ENCODE data around the gene TBC1D17. TPM values are rescaled to one million over a fixed set of nuclear protein-coding genes. Genes with fewer than 3 reads are reported as not detected.

TBC1D17 gene
- total RNA-seq, 4 donors from 2014 or later = 9.1 to 44.1 (median 12.5) TPM

DNA sequence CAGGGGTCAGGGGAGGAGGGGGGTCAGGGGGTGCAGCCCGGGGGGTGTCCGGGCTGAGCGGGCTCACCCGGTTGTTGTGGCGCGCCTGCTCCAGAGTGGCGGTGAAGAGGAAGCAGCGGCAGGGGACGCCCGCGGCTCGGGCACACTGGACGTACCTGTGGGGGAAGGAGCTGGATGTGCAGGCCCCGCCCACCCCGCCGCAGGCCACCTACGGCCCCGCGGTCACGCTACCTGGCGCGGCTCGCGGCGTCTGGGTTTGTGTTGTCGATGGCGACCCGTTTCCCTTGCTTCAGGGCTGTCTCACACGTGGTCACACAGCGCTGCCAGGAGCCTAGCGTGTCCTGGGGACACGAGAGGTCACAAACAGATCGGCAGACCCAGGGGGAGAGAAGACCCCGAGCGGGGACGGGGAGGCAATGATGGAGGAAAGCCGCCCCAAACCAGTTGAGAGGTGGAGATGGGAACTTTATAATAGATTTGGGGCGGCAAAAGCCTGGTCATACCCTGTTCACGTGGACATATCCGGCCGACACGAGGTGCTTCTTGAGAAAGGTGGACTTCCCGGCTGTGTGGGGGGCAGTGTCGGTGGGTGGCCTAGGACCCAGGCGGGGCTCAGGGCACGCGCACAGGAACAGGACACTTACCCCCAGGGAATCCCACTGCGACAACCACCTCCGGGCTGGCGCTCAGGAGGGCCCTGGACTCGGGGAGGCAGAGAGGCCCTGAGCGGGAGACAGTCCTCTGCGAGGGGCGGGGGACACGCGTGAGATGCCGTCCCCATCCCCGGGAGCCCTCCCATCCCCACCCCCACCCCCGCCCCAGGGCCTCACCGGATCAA lies 15.7 kb upstream of the TBC1D17 start:
- H3K4me3 ChIP-seq = no peak overlapping the region
- peak; percentile 18 to 29 for DNase-seq
- TF ChIP-seq, protein P1, sequence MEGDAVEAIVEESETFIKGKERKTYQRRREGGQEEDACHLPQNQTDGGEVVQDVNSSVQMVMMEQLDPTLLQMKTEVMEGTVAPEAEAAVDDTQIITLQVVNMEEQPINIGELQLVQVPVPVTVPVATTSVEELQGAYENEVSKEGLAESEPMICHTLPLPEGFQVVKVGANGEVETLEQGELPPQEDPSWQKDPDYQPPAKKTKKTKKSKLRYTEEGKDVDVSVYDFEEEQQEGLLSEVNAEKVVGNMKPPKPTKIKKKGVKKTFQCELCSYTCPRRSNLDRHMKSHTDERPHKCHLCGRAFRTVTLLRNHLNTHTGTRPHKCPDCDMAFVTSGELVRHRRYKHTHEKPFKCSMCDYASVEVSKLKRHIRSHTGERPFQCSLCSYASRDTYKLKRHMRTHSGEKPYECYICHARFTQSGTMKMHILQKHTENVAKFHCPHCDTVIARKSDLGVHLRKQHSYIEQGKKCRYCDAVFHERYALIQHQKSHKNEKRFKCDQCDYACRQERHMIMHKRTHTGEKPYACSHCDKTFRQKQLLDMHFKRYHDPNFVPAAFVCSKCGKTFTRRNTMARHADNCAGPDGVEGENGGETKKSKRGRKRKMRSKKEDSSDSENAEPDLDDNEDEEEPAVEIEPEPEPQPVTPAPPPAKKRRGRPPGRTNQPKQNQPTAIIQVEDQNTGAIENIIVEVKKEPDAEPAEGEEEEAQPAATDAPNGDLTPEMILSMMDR (IDR thresholded peaks at IDR 0.05) = no peak
- TF ChIP-seq POLR2A (IDR thresholded peaks at IDR 0.05) = no peak
- intact Hi-C loops (cut with DNase I; ENCODE audit: low total_unique reads) = no loop called here
- no peak overlapping the region for H3K27ac ChIP-seq
- H3K36me3 ChIP-seq = no peaks in the 10 kb centered on the region
- peaks cover 0 to 14% of the 10 kb centered on the region in 2 donors for H3K4me1 ChIP-seq
- H3K27me3 ChIP-seq = no peaks in the 10 kb centered on the region
- no peaks in the 10 kb centered on the region for H3K9me3 ChIP-seq

DNA sequence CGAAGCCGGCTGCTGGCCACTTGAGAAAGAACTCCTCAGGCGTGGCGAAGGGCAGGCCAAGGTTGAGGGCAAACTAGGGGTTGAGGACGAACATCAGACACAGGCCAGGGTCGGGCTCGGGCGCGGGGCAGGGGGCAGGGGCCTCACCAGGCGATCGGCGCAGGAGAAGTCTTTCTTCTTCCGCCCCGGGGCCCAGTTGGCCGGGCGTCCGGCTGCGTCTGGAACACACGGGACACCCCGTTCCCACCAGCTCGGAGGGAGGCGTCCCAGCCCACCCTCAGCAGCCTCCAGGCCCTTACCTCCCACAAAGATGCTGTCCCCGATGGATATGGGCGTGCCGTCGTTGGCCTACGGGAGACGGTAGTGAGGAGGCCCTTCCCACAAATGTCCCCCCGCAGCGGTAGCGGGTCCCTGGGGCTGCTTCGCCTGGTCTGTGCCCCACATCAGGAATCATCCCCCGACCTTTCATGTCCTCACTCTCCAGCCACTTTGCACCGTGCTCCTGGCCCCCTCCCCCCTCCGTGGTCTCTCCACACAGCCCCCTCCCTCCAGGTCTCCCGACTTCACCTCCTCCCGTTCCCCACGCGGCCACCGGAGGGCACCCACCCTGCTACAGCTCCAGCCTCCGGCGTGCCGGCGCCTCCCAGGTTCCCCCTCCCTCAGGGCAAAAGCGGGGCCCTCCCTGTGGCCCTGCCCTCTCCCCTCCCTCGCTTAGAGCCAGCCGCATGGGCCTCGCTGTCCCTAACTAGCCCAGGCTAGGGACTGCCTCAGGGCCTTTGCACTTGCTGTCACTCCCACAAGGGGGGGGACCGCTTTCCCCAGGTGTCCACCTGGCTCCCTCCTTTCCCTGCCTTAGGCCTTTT lies 14.9 kb upstream of the TBC1D17 start:
- peaks cover 0 to 16% of the 10 kb centered on the region in 2 donors for H3K4me1 ChIP-seq
- DNase-seq = peak in 1 of 2 donors; percentile 18

GRCh38 chr19:49863254-49863934 lies 14.1 kb upstream of the TBC1D17 start:
- intact Hi-C loops (cut with DNase I; ENCODE audit: low total_unique reads) = no loop called here
- Histone ChIP-seq H3K27ac (no peak overlapping the region), H3K9me3 (no peaks in the 10 kb centered on the region), H3K36me3 (no peaks in the 10 kb centered on the region), H3K4me3 (no peak overlapping the region), H3K27me3 (no peaks in the 10 kb centered on the region), H3K4me1 (peaks cover 0 to 17% of the 10 kb centered on the region in 2 donors)
- TF ChIP-seq, protein P1 (IDR thresholded peaks at IDR 0.05) = no peak
- TF ChIP-seq POLR2A (IDR thresholded peaks at IDR 0.05) = no peak
- no peak for DNase-seq

More for the DNA sequence above, 14.9 kb upstream of the TBC1D17 start:
- no peak for TF ChIP-seq POLR2A (IDR thresholded peaks at IDR 0.05)
- TF ChIP-seq, protein P1 (IDR thresholded peaks at IDR 0.05) = no peak
- intact Hi-C loops (cut with DNase I; ENCODE audit: low total_unique reads) = no loop called here
- Histone ChIP-seq H3K27ac (no peak overlapping the region), H3K36me3 (no peaks in the 10 kb centered on the region), H3K27me3 (no peaks in the 10 kb centered on the region), H3K4me3 (no peak overlapping the region), H3K9me3 (no peaks in the 10 kb centered on the region)

DNA sequence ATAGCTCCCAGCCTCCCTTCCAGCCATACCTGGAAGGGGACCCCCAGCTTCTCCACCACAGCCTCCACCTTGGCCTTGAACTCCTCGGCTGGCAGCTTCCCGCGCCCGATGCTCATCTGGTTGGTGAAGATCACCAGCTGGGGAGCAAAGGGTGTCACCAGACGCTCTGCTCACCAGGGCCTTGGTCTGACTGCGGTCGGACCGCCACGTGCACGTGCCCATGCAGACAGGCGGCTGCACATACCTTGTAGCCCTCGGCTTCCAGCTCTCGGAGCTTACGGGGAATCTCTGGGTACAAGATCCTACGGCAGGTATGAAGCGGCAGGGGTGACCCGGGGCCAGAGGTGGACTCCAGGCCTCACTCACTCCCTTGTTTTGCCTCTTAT lies 13.6 kb upstream of the TBC1D17 start:
- TF ChIP-seq POLR2A (IDR thresholded peaks at IDR 0.05) = no peak
- TF ChIP-seq, protein P1 (IDR thresholded peaks at IDR 0.05) = no peak
- H3K27ac ChIP-seq = no peak overlapping the region
- DNase-seq = peak in 1 of 2 donors; percentile 18
- peaks cover 0 to 23% of the 10 kb centered on the region in 2 donors for H3K4me1 ChIP-seq
- no peaks in the 10 kb centered on the region for H3K27me3 ChIP-seq
- intact Hi-C loops (cut with DNase I; ENCODE audit: low total_unique reads) = no loop called here
- H3K4me3 ChIP-seq = no peak overlapping the region
- H3K36me3 ChIP-seq = no peaks in the 10 kb centered on the region
- H3K9me3 ChIP-seq = no peaks in the 10 kb centered on the region
